ENCODE measurements around the gene EFTUD2.

EFTUD2 gene

DNA sequence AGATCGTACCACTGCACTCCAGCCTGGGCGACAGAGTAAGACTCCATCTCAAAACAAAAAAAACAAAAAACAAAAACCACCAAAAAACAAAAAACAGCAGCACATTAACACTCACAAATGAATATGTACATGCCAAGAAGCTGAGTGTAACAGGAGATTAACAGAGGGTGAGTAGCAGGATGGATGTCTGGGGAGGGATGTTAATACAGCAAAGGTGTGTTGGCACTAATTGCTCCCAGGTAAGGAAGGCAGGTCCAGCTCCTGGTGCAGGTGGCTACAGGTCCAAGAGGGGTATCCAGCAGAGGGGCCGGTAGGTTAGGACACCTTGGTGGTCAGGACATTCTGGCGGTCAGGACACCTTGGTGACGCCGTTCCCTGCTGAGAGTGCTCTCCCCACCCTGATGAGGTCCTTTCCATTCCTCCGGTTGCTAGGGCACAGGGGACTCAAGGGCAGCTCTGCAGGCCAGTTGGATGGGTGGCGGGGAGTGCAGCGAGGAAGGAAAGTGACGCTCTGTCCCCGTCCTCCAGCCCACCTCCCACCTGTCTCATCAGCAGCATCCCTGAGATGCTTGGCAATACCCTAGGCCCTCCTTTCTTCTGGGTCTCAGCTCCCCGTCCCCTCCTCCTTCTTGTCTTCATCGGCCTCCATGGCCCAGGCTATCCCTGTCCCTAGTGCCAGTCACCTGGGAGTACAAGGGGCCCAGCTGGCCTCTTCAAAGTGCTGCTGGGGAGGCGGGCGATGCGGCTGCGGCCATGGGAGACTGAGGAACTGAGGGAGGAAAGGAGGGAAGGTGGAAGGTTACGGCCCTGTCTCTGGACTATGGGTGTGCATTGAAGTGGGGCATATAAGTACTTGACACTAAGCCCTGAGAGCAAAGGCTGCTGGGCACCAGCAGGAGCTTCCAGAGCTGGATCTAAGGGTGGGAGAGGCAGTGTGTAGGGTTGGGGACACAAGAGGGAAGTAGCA, 26.8 kb upstream of the EFTUD2 start:
- DNase-seq, result no peak

DNA sequence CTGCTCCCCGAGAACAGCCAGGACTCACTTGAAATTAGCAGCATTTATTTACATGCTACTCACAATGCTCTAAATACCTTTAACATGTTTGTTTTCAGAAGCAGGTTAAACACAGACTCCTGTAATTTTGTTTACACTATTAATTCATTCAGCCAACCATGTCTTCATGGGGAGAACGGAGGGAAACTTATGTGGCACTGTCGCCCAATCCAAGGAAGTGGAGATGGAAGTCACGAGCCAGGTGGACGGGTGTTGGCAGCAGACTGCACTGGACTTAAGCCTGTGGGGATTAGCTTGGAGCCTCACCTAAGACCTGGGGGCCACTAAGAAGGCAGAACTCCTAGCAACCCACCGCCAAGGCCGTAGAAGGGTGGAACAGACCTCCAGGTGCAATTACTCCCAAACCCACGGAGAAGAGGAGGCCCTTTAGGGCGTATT, 24.9 kb upstream of the EFTUD2 start:
- DNase-seq, result no peak

DNA sequence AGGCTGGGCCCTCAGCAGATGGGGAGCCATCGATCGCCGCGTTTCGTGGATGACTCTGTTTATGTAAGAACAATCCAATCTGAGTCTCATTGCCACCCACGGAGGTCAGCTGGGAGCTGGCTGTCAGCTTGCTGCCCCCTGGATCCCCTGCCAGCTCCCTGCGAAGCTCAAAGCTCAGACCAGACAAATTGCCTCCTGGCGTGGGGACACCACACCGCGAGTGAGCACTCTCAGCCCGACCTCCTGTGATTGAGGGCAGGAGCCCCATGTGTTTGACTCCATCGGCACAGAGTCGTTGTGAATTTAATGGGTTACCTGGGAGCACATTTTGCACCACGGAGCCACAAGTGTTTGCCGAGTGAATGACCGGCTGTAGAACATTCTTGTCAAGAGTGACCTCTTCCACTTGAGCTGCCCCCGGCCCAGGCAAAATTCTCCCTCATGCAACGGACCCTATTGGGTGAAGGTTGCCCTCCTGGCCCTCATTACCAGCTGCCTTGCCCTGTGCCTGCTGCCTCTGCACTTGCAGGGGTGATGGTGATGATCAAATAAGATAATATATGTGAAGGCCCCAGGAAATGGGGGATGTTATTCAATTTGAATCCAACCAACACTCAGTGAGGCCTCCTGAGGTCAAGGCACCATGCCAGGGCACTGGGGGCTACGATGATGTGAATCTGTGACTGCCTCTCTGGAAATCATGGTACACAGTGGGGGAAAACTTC, 23.7 kb upstream of the EFTUD2 start:
- no peak for DNase-seq

DNA sequence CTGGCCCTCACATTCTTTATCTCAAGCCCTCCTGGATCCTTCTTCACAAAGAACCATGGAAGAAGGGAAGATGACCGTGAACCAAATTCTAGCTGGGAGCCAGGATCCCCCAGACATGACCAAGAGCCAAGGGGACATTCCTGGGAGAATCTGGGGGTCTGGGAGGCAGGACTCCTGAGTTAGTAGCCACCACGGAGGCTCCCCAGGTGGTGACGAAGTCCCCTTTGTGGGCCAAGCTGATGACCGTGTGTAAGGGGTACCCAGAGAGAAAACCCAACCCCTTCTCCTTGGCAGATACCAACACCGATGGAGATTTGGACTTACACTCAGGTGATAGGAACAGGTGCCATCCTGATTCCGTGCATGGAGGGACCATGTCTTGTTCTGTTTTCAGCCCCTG, 22.9 kb upstream of the EFTUD2 start:
- DNase-seq, result no peak

DNA sequence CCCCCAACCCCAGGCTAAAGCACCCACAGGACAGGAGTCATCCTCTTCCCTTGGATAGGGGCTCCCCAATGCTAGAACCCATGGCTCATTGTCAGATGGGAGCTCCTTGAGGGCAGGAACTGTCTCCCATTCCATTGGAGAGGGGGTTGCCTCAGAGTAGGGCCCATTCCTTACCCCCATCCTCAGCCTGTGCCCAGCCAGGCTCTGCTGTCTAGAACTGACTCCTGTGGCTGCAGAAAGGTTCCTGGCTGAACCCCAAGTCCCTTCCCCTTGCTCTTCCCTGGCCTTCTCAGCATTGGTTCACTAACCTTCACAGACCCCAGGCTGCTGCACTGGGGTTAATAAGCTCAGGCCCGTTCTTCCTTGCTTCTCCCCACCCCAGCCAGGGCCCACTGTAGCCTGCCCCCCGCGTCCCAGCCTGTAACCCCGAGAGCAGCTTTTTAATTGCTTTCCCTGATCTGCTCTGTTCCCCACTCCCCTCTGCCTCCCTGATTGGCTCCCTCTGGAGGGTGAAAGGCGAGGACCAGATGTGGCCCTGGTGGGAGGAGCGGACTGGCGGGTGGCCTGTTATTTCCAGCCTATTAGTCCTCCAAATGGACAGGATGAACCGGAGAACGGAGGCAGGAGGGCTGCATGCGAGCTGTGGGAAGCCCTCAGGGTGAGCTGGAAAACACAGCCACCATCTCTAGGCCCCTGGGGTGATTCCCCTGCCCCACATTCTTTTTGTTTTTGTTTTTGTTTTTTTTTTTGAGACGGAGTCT, 22.1 kb upstream of the EFTUD2 start:
- DNase-seq, result no peak

DNA sequence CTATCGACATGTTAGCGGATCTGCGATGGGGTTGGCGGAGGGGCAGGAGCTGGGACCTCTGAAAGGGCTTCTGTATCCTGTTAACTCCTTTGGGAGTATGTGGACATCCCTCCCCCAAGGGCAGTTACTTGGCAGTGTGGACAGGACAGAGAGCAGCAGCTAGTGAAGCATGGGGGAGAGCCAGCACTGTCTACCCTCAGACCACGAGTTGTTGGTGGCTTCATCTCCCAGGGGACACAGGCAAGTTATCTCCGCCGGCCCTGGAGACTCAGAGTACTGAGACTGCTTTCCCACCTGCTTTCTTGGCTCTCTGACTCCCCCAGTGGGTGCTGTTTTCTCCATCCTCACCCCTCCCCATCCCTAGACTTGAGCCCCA, 21.3 kb upstream of the EFTUD2 start:
- no peak for DNase-seq

DNA sequence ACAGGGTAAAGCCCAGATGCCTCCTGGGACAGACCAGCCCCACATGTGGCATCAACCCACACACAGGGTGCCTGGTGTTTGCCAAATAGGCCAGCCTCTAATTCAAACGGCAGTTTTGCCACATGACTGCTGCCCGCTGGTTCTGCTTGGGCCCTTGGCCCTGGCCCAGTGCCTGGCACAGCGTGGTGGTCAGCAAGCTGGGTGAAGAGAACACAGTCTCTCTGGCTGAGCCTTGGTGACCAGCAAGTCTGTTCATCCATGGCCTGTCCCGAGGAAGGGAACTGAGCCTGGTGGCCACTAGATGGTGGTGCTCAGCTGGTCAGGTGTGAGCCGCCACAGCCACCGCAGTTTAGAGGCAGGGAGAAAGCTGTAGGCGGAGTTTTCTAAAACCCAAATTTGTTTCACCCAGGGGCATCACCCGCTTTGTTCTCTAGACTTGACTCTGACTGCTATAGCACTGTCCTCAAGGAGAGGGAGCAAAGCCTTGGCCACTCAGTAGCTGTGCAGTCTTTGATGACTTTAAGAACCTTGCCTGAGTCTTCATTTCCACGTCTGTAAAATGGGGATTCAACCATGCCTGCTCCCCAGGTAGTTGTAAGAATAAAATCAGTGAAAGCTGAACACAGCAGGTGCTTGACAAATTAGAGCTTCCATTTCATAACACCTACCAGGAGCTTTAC, 20.8 kb upstream of the EFTUD2 start:
- peak; percentile 45 for DNase-seq

DNA sequence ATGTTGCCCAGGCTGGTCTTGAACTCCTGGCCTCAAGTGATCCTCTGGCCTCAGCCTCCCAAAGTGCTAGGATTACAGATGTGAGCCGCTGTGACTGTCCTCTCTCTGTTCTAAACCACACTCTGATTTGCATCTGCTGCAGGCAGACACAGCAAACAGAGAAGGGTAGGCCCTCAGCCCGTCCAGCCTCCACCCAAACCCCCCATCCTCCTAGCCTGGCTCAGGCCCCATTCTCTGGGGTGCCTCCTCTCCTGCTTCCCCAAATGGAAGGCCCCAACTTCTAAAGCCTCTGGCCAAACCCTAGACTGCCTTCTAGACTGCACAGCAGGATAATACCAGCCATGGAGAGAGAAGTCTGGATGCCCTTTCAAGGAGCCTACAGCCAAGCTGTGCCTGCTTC, 20.2 kb upstream of the EFTUD2 start:
- DNase-seq, result no peak

DNA sequence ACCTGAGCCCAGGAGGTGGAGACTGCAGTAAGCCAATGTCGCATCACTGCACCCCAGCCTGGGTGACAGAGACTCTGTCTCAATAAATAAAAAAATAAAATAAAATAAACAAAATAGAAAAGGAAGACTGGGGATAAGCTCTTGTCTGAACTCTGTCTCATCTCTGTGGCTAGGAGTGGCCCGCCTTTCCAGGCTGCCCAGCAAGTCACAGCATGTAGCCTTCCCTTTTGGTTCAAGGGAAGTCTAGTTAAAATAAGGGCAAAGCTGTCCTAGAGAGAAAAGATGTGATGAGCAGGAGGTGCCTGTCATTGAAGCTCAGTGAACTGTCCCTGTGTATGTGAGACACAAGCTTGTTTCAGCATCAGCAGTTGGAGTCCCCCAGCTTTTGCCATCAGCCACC, 18.8 kb upstream of the EFTUD2 start:
- DNase-seq, result no peak

DNA sequence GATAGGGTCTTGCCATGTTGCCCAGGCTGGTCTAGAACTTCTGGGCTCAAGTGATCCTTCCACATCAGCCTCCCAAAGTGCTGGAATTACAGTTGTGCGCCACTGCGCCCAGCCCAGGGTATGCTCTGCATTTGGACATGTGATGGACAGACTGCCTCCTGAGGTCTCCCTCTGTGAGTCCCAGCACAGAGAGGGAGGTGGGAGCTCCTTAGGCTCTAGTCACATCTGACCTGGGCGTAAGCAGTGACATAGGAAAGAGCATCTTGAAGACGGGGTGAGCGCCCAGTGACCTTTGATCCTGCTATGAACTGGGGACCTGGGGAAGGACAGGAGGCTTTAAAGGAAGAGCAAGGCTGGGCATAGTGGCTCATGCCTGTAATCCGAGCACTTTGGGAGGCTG, 18.2 kb upstream of the EFTUD2 start:
- no peak for DNase-seq

DNA sequence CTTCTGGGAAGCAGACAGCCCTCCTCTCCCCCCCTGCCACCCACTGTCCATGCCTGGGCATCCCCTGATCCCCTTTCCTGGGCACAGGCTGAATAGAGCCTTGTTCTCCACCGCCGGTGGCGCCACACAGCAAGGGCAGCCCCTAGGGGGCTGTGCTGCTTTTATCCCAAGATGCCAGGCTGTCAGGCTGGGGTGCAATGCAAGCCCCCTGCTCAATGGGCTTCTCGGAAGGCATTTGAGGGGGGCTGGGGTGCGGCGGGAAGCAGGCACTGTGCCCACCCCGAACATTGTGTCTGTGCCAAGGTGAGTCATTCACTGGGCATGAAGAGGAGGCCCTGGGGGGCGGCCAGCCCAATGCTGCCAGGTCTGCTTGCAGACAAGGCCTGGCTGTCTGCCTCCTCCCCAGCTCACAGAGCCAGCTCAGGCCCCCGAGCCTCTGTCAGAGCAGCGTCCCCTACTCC, 17.6 kb upstream of the EFTUD2 start:
- DNase-seq, result no peak

DNA sequence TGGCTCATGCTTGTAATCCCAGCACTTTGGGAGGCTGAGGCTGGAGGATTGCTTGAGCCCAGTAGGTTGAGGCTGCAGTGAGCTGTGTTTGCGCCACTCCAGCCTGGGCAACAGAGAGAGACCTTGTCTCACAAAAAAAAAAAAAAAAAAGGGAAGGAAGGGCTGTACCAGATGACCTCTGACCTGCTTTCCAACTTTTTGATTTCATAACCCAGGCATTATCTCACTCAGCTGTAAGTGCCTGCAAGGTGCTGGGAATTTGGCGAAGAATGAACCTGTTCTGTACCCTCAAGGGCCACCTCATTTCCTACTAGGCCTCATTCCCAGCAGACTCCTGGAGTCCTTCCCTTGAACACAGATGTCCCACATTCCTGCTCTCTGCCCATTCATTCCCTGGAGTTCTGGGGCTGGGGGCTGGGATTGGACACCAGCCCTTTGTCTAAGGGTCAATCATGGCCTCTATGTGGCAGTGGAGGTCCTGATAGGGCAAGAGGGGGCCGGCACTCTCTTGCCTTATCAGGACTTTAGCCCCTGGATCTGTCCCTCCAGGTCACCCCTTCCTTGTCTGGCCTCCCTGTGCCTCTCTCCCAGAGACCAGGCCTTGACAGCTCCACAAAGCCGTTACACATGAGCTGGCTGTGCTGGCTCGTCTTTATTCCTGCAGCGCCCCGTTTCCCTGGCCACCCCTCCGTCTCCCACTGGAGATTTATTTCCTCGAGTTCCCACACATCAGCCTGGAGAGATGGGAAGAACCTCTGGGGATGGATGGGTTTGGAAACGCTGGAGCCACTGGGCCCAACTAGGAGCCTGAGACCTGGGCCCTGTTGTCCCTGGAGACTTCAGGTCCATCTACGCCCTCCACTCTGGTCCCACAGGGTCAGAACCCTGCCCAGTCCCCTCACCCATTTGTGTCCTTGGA, 16.9 kb upstream of the EFTUD2 start:
- no peak for DNase-seq

DNA sequence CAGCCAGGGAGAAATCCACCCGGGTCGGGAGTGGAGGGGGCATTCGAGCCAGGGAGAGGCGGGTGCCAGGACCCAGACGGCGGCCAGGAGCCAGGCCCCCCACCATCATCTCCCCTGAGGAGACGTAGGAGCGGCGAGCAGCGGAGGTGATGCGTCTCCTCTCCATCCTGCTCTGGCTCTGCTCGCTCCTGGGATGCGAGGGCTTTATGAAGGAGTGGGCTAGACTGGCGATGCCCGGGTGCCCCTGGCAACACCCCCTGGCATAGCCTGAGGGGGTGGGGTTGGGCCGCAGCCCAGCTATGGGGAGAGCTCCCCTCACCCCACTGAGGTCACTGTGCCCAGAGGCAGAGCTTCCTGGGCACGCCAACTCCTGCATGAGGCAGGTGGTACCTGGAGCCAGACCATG, 16.1 kb upstream of the EFTUD2 start, which contains the start of gene GFAP:
Gene GFAP, minus strand, starts transcription at position 180 of the 406 bp plus-strand sequence. Its CDS starts 14 bp downstream, at position 166.
- DNase-seq, result no peak

DNA sequence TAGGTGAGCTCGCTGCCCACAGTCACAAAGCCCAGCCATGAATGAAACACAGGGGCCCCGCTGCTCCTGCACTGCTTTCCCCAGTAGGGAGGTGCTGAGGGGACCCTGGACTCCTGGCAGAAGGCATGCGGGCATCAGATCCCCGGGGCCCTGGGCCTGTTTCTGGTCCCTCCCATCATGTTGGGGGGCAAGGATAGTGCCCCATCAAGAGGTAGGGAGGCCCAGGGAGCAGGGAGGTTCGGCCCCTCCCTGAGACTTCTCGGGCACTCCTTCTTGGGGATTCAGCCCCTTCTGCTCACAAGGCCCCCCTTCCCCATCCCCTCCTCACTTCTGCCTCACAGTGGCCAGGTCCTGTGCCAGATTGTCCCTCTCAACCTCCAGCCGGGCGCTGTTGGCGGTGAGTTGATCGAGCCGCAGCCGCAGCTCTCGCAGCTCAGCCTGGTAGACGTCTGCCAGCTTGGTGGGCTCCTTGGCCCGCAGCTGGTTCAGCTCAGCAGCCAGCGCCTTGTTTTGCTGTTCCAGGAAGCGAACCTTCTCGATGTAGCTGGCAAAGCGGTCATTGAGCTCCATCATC, 15.5 kb upstream of the EFTUD2 start:
- DNase-seq, result no peak

DNA sequence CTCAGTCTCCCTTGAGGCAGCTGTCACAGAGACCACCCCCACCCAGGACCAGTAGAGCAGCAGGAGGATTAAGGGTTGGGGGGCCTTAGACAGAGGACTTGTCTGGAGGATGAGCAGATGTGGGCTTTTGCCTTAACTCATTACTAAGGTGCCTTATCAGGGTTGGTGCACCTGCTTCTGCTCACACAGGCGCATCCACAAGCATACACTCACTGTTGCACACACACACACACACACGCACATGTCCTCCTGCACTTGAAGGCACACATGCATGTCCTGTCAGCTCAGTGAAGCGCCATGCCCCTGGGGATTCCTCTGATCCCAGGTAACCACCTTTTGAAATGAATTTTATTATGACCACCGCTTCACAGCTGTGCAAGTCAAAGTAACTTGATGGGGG, 14.9 kb upstream of the EFTUD2 start:
- no peak for DNase-seq

DNA sequence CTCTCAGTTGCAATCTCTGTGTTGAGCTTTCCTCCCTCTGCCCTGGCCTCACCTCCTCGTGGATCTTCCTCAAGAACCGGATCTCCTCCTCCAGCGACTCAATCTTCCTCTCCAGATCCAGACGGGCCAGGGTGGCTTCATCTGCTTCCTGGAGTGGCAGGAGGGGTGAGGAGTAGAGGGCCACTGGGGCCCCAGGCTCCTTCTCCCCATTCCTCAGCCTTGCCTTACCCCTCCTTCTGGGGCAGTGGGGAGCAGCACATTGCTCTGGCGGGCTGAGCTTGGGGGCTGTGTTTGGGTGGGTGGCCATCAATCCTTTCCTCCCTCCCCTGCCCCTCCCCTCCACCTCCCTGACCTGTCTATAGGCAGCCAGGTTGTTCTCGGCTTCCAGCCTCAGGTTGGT, 14.4 kb upstream of the EFTUD2 start:
- no peak for DNase-seq

DNA sequence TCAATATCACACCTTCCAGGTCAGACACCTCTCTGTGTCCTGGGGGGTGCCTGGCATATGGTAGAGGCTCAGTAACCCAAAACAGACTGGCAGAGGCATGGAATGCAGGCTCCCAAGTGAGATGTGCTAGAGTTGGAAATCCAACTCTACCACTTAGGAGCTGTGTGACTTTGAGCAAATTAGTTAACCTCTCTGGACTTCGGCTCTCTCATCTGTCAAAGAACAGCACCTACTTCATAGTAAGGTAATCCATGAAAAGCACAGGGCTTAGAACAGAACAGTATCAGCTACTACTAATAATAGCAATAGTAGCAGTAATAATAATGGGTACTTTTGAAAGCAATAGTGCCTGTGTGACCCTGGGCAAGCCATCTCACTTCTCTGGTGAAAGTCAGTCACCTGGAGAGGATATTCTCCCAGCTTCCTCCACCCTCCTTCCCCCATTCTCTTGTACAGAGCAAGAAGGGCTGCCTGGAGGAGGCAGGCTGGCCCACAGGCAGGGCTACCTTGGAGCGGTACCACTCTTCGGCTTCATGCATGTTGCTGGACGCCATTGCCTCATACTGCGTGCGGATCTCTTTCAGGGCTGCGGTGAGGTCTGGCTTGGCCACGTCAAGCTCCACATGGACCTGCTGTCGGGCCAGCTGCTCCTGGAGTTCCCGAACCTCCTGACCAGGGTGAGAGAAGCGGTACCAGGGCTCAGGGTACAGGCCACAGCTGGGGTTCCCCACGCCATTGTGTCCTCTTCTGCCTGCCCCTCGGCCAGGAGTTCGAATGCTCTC, 13.7 kb upstream of the EFTUD2 start:
- no peak for DNase-seq

DNA sequence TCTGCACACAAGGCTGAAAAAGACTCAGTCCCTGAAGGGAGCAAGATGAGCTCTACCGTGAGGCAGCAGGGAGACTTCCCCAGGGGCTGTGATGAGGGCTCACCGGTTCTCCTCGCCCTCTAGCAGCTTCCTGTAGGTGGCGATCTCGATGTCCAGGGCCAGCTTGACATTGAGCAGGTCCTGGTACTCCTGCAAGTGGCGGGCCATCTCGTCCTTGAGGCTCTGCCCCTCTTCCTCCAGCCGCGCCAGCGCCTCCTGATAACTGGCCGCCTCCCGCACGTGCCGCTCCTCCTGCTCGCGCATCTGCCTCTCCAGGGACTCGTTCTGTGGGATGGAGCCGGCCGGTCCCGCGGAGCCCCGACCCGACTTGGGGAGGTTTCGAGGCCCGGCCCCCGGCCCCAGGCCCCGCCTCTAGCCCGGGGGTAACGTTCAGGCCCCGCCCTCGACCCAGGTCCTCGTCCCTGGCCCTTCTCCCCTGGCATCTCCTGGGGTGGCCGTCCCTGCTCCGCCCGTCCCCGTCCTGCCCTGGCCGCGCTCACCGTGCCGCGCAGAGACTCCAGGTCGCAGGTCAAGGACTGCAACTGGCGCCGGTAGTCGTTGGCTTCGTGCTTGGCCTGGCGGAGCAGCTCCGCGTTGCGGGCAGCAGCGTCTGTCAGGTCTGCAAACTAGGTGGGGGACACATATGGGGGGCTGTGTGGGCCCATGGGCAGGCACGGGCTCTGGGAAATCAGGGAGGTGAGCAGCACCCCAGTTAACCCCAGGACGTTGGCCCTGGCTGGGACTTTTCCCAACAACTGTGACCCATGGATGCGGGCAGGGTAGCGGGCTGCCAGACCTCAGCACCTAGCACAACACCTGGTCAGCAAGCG, 12.1 kb upstream of the EFTUD2 start:
- peak; percentile 45 for DNase-seq

Data from activated gamma-delta T cell treated with Interleukin-2 at 50 U/mL for 16 hours (primary cell).